BJ (cell line): Measurements from ENCODE around the gene GAPDHS. TPM values are rescaled to one million over a fixed set of nuclear protein-coding genes. Genes with fewer than 3 reads are reported as not detected.

ENCODE experiments used
- CTCF ChIA-PET: fragments of 350-600 bp; formaldehyde crosslinking; extraction: SDS; loops from one replicate; lab custom pipeline; 2021; ENCODE audit warnings: antibody characterized with exemption, inconsistent platforms; lab: Yijun Ruan, JAX
- POLR2A ChIA-PET: fragments of 300-600 bp; sonication (Branson Sonifier 250); formaldehyde crosslinking; extraction: SDS; loops from one replicate; lab custom pipeline; 2021; ENCODE audit warnings: antibody characterized with exemption; lab: Charles Lee
- DNase-seq: peaks from one replicate; pipeline ENCODE4 v3.0.0-alpha.2; 2011; ENCODE audit warnings: low read depth
- H3K27me3 ChIP-seq: 2 replicates; pipeline ENCODE4 v1.6.0; 2011; ENCODE audit warnings: low read length; ENCODE audit not compliant: control insufficient read depth, insufficient read depth
- H3K36me3 ChIP-seq: 2 replicates; pipeline ENCODE4 v1.5.1; 2011; ENCODE audit warnings: low read length; ENCODE audit not compliant: control insufficient read depth, insufficient read depth
- H3K4me3 ChIP-seq: 2 replicates; pipeline ENCODE4 v1.5.1; 2011; ENCODE audit warnings: low read depth, mild to moderate bottlenecking, control low read depth, low read length
- CTCF ChIP-seq: IDR thresholded peaks from 2 replicates; pipeline ENCODE4 v1.5.1; 2011; ENCODE audit warnings: low read depth, mild to moderate bottlenecking, control low read depth, inconsistent platforms, low read length, moderate library complexity; ENCODE audit not compliant: insufficient read depth
- polyA plus RNA-seq: library from polyadenylated mRNA; depleted of rRNA; stranded (reverse); fragments of >200 nt; gene quantifications from 2 replicates; pipeline ENCODE4 v1.2.3, GENCODE V29; 2011

Gene GAPDHS
- polyA plus RNA-seq, 1 experiment = not detected

- no peaks in the 10 kb centered on the region for H3K27me3 ChIP-seq
- CTCF ChIA-PET = interaction anchor here (4.0 kb wide), 1 partner anchor 37 kb away, joined by 33 read pairs; no protein-coding TSS in a partner anchor
- POLR2A ChIA-PET = no interaction called here
- no peak for DNase-seq
- peaks cover 4% of the 10 kb centered on the region for H3K36me3 ChIP-seq
- peak overlapping the region; percentile 93 for H3K4me3 ChIP-seq
- TF ChIP-seq CTCF = no peak
These were observed 13.3 kb downstream of the GAPDHS start for GRCh38 chr19:35546532-35546931.

- TF ChIP-seq CTCF = peak; percentile 68
- no peak overlapping the region for H3K4me3 ChIP-seq
- ChIA-PET CTCF (interaction anchor here (0.6 to 4.0 kb wide), 24 partner anchors 9 to 147 kb away, joined by 3 to 33 read pairs (median 5); partner anchors contain the start of genes COX6B1, DMKN and HAUS5), POLR2A (no interaction called here)
- H3K27me3 ChIP-seq = no peaks in the 10 kb centered on the region
- DNase-seq = no peak
- H3K36me3 ChIP-seq = peaks cover 1% of the 10 kb centered on the region; the same call in 1 of the 2 replicates
These were observed 16.0 kb downstream of the GAPDHS start for GRCh38 chr19:35549174-35549788.

GRCh38 chr19:35549879-35550523 lies 16.7 kb downstream of the GAPDHS start:
- ChIA-PET CTCF (interaction anchor here (0.6 to 4.0 kb wide), 13 partner anchors 8 to 98 kb away, joined by 3 to 33 read pairs (median 7); partner anchors contain the start of gene COX6B1), POLR2A (no interaction called here)
- DNase-seq = no peak
- Histone ChIP-seq H3K4me3 (no peak overlapping the region), H3K36me3 (peaks cover 1% of the 10 kb centered on the region; the same call in 1 of the 2 replicates), H3K27me3 (no peaks in the 10 kb centered on the region)
- no peak for TF ChIP-seq CTCF

GRCh38 chr19:35551091-35551810 lies 18.0 kb downstream of the GAPDHS start:
- H3K4me3 ChIP-seq = no peak overlapping the region
- peaks cover 1% of the 10 kb centered on the region; the same call in 1 of the 2 replicates for H3K36me3 ChIP-seq
- no peak for DNase-seq
- TF ChIP-seq CTCF = no peak
- CTCF ChIA-PET = interaction anchor here (0.6 to 2.3 kb wide), 2 partner anchors 28 to 41 kb away, joined by 3 to 6 read pairs; no protein-coding TSS in a partner anchor
- H3K27me3 ChIP-seq = peaks cover 3% of the 10 kb centered on the region; the same call in 1 of the 2 replicates
- POLR2A ChIA-PET = no interaction called here
